ENCODE data around the gene CA9. TPM values are rescaled to one million over a fixed set of nuclear protein-coding genes. Genes with fewer than 3 reads are reported as not detected.
A peak's percentile ranks its signal among the peaks of the same experiment; 100 is the strongest.

Gene CA9
- total RNA-seq, 1 donor from 2014 or later, result 0.04 TPM

GRCh38 chr9:35690294-35690613, 16.5 kb downstream of the CA9 start:
- peak overlapping the region; percentile 47 for H3K4me3 ChIP-seq (ENCODE audit: low read depth, low read length)
- no peak for TF ChIP-seq CTCF (IDR thresholded peaks at IDR 0.05; ENCODE audit: insufficient read depth, low read length, poor library complexity, severe bottlenecking)
- no peaks in the 10 kb centered on the region for H3K27me3 ChIP-seq (ENCODE audit: control insufficient read depth, insufficient read depth, low read length)
- no peak for DNase-seq (ENCODE audit: low read depth)
- H3K36me3 ChIP-seq (ENCODE audit: control insufficient read depth, insufficient read depth, low read length), result no peaks in the 10 kb centered on the region

- no peaks in the 10 kb centered on the region for H3K27me3 ChIP-seq (ENCODE audit: control insufficient read depth, insufficient read depth, low read length)
- DNase-seq (ENCODE audit: low read depth), result no peak
- no peak for TF ChIP-seq CTCF (IDR thresholded peaks at IDR 0.05; ENCODE audit: insufficient read depth, low read length, poor library complexity, severe bottlenecking)
- no peaks in the 10 kb centered on the region for H3K36me3 ChIP-seq (ENCODE audit: control insufficient read depth, insufficient read depth, low read length)
- peak overlapping the region; percentile 47 for H3K4me3 ChIP-seq (ENCODE audit: low read depth, low read length)
Observed at GRCh38 chr9:35690614-35691333, 17.0 kb downstream of the CA9 start.

- H3K36me3 ChIP-seq (ENCODE audit: control insufficient read depth, insufficient read depth, low read length), result no peaks in the 10 kb centered on the region
- no peak for DNase-seq (ENCODE audit: low read depth)
- peak overlapping the region; percentile 47 for H3K4me3 ChIP-seq (ENCODE audit: low read depth, low read length)
- TF ChIP-seq CTCF (IDR thresholded peaks at IDR 0.05; ENCODE audit: insufficient read depth, low read length, poor library complexity, severe bottlenecking), result no peak
- H3K27me3 ChIP-seq (ENCODE audit: control insufficient read depth, insufficient read depth, low read length), result no peaks in the 10 kb centered on the region
Observed at GRCh38 chr9:35691334-35691650, 17.6 kb downstream of the CA9 start.

GRCh38 chr9:35691757-35692301, 18.1 kb downstream of the CA9 start:
- Histone ChIP-seq H3K36me3 (ENCODE audit: control insufficient read depth, insufficient read depth, low read length) (no peaks in the 10 kb centered on the region), H3K4me3 (ENCODE audit: low read depth, low read length) (no peak overlapping the region), H3K27me3 (ENCODE audit: control insufficient read depth, insufficient read depth, low read length) (no peaks in the 10 kb centered on the region)
- no peak for TF ChIP-seq CTCF (IDR thresholded peaks at IDR 0.05; ENCODE audit: insufficient read depth, low read length, poor library complexity, severe bottlenecking)
- no peak for DNase-seq (ENCODE audit: low read depth)

GRCh38 chr9:35695943-35696401, 22.2 kb downstream of the CA9 start:
- Histone ChIP-seq H3K27me3 (ENCODE audit: control insufficient read depth, insufficient read depth, low read length) (no peaks in the 10 kb centered on the region), H3K36me3 (ENCODE audit: control insufficient read depth, insufficient read depth, low read length) (peaks cover 4% of the 10 kb centered on the region), H3K4me3 (ENCODE audit: low read depth, low read length) (no peak overlapping the region)
- DNase-seq (ENCODE audit: low read depth), result no peak
- TF ChIP-seq CTCF (IDR thresholded peaks at IDR 0.05; ENCODE audit: insufficient read depth, low read length, poor library complexity, severe bottlenecking), result no peak

Measured in kidney epithelial cell (primary cell).